Calu3 (cell line): Measurements from ENCODE around the gene NOSIP. TPM values are rescaled to one million over a fixed set of nuclear protein-coding genes. Genes with fewer than 3 reads are reported as not detected.
A peak's percentile ranks its signal among the peaks of the same experiment; 100 is the strongest.

Experiments
- BruUV-seq: library from RNA; stranded (reverse); fragments of 400-500 nt; replicated peaks from 2 replicates; lab custom pipeline; 2021; lab: Mats Ljungman, UMichigan
- CTCF ChIA-PET: fragments of 300-600 bp; sonication (Branson Sonifier 250); formaldehyde crosslinking; loops from one replicate; lab custom pipeline; 2022; ENCODE audit warnings: antibody characterized with exemption; lab: Charles Lee
- DNase-seq: peaks from one replicate; pipeline ENCODE4 v3.0.0; 2022
- H3K27ac Mint-ChIP-seq: one replicate; pipeline ENCODE4 v1.8.0; 2022; ENCODE audit warnings: mixed read lengths; ENCODE audit not compliant: unreplicated experiment
- H3K27me3 Mint-ChIP-seq: one replicate; pipeline ENCODE4 v1.8.0; 2022; ENCODE audit warnings: mixed read lengths; ENCODE audit not compliant: unreplicated experiment
- H3K36me3 Mint-ChIP-seq: one replicate; pipeline ENCODE4 v1.8.0; 2022; ENCODE audit warnings: mild to moderate bottlenecking, moderate library complexity, mixed read lengths; ENCODE audit not compliant: insufficient read depth, unreplicated experiment
- H3K4me1 Mint-ChIP-seq: one replicate; pipeline ENCODE4 v1.8.0; 2022; ENCODE audit warnings: mild to moderate bottlenecking, low read depth, mixed read lengths; ENCODE audit not compliant: unreplicated experiment
- H3K4me3 Mint-ChIP-seq: one replicate; pipeline ENCODE4 v1.8.0; 2022; ENCODE audit warnings: mild to moderate bottlenecking, low read depth, moderate library complexity, mixed read lengths; ENCODE audit not compliant: unreplicated experiment
- H3K9me3 Mint-ChIP-seq: one replicate; pipeline ENCODE4 v1.8.0; 2022; ENCODE audit warnings: low read depth, mixed read lengths; ENCODE audit not compliant: unreplicated experiment
- intact Hi-C: fragments of 100-400 bp; cut with micrococcal nuclease; formaldehyde crosslinking; loops from one replicate; pipeline ENCODE4 v1.10.0; 2022; ENCODE audit not compliant: unreplicated experiment
- total RNA-seq: library from RNA; stranded (reverse); gene quantifications from 2 replicates; pipeline ENCODE4 v1.2.3, GENCODE V29; 2022
- TF ChIP-seq, protein P1 (sequence below): fragments of 200-600 bp; IDR thresholded peaks from one replicate; pipeline ENCODE4 v1.8.0; 2022; ENCODE audit warnings: antibody characterized with exemption; ENCODE audit not compliant: unreplicated experiment

The NOSIP gene
- total RNA-seq, 1 experiment from 2014 or later = 76.9 TPM

DNA sequence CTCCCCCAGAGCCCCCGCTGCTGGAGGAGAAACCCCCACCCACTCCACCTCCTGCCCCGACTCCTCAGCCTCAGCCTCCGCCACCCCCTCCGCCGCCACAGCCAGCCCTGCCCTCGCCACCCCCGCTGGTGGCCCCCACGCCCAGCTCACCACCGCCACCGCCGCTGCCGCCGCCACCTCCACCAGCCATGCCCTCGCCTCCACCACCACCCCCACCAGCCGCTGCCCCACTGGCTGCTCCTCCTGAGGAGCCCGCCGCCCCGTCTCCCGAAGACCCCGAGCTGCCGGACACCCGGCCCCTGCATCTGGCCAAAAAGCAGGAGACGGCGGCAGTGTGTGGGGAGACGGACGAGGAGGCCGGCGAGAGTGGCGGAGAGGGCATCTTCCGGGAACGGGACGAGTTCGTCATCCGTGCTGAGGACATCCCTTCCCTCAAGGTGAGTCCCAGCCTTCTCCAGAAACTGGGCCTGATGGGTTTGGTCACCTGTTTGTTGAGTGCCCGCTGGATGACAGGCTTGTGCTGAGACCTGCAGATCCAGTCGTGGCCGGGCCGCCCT, 21.2 kb upstream of the NOSIP start:
- CTCF ChIA-PET = no interaction called here
- TF ChIP-seq, protein P1, sequence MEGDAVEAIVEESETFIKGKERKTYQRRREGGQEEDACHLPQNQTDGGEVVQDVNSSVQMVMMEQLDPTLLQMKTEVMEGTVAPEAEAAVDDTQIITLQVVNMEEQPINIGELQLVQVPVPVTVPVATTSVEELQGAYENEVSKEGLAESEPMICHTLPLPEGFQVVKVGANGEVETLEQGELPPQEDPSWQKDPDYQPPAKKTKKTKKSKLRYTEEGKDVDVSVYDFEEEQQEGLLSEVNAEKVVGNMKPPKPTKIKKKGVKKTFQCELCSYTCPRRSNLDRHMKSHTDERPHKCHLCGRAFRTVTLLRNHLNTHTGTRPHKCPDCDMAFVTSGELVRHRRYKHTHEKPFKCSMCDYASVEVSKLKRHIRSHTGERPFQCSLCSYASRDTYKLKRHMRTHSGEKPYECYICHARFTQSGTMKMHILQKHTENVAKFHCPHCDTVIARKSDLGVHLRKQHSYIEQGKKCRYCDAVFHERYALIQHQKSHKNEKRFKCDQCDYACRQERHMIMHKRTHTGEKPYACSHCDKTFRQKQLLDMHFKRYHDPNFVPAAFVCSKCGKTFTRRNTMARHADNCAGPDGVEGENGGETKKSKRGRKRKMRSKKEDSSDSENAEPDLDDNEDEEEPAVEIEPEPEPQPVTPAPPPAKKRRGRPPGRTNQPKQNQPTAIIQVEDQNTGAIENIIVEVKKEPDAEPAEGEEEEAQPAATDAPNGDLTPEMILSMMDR = no peak
- Mint-ChIP-seq H3K27me3 (no peaks in the 10 kb centered on the region), H3K36me3 (peaks cover 79% of the 10 kb centered on the region), H3K27ac (no peak overlapping the region), H3K9me3 (no peaks in the 10 kb centered on the region), H3K4me3 (no peak overlapping the region), H3K4me1 (no peaks in the 10 kb centered on the region)
- intact Hi-C loops = no loop called here
- no TSS peak for BruUV-seq
- no peak for DNase-seq

DNA sequence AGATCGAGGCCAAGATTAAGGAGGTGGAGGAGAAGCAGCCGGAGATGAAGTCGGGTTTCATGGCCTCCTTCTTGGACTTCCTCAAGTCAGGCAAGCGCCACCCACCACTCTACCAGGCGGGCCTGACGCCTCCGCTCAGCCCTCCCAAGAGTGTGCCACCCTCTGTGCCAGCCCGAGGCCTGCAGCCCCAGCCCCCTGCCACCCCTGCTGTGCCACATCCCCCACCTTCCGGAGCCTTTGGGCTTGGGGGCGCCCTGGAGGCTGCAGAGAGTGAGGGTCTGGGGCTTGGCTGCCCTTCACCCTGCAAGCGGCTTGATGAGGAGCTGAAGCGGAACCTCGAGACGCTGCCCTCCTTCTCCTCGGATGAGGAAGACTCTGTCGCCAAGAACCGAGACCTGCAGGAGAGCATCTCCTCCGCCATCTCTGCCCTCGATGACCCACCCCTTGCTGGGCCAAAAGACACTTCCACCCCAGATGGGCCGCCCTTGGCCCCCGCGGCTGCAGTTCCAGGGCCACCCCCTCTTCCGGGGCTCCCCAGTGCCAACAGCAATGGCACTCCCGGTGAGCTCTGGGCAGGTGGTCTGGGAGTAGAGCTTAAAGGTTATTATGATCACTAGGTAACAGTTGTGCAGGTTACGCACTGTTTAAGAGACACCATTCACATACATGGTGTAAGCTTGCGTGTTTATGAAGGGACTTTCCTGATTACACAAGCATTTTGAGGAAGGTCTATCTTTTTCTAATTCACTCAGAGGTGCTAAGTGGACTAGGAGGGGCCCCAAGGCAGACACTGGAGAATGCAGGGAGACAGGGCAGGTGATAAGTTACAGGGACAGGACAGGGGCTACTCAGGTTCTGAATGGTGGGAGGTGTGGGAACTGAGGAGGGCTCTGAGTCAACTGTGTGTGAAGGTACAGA, 19.3 kb upstream of the NOSIP start:
- TF ChIP-seq, protein P1 = no peak
- H3K9me3 Mint-ChIP-seq = no peaks in the 10 kb centered on the region
- H3K27ac Mint-ChIP-seq = no peak overlapping the region
- DNase-seq = no peak
- BruUV-seq = no TSS peak
- no peak overlapping the region for H3K4me3 Mint-ChIP-seq
- peaks cover 79% of the 10 kb centered on the region for H3K36me3 Mint-ChIP-seq
- no peaks in the 10 kb centered on the region for H3K27me3 Mint-ChIP-seq
- CTCF ChIA-PET = no interaction called here
- intact Hi-C loops = no loop called here
- H3K4me1 Mint-ChIP-seq = peaks cover 3% of the 10 kb centered on the region

DNA sequence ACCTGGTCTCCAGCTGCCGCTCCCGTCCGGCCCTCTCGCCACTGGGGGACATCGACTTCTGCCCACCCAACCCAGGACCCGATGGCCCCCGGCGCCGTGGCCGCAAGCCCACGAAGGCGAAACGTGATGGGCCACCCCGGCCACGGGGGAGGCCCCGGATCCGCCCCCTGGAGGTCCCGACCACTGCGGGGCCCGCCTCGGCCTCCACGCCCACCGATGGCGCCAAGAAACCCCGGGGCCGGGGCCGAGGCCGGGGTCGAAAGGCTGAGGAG, 17.3 kb upstream of the NOSIP start:
- H3K36me3 Mint-ChIP-seq = peaks cover 83% of the 10 kb centered on the region
- TF ChIP-seq, protein P1 = no peak

DNA sequence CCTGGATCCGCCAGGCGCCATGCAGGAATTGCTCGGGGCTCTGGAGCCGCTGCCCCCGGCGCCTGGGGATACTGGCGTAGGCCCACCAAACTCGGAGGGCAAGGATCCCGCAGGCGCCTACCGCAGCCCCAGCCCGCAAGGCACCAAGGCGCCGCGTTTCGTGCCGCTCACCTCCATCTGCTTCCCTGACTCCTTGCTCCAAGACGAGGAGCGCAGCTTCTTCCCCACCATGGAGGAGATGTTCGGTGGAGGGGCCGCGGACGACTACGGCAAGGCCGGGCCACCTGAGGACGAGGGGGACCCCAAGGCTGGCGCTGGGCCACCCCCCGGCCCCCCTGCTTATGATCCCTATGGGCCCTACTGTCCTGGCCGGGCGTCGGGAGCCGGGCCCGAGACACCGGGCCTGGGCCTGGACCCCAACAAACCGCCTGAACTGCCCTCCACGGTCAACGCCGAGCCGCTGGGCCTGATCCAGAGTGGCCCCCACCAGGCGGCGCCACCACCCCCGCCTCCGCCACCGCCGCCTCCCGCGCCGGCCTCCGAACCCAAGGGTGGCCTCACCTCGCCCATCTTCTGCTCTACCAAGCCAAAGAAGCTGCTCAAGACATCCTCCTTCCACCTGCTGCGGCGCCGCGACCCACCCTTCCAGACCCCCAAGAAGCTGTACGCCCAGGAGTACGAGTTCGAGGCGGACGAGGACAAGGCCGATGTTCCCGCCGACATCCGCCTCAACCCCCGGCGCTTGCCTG, 16.8 kb upstream of the NOSIP start:
- no TSS peak for BruUV-seq
- Mint-ChIP-seq H3K27ac (no peak overlapping the region), H3K27me3 (no peaks in the 10 kb centered on the region), H3K36me3 (peaks cover 83% of the 10 kb centered on the region), H3K9me3 (no peaks in the 10 kb centered on the region), H3K4me3 (no peak overlapping the region), H3K4me1 (peaks cover 28% of the 10 kb centered on the region)
- intact Hi-C loops = no loop called here
- DNase-seq = no peak
- CTCF ChIA-PET = no interaction called here
- TF ChIP-seq, protein P1 = peak; percentile 28

More for the DNA sequence above, 17.3 kb upstream of the NOSIP start:
- DNase-seq = no peak
- no peak overlapping the region for H3K27ac Mint-ChIP-seq
- peaks cover 23% of the 10 kb centered on the region for H3K4me1 Mint-ChIP-seq
- no peaks in the 10 kb centered on the region for H3K27me3 Mint-ChIP-seq
- CTCF ChIA-PET = no interaction called here
- BruUV-seq = no TSS peak
- H3K9me3 Mint-ChIP-seq = no peaks in the 10 kb centered on the region
- no peak overlapping the region for H3K4me3 Mint-ChIP-seq
- intact Hi-C loops = no loop called here
